GM19467 (cell line): Measurements from ENCODE around the gene SGK1.
A peak's percentile ranks its signal among the peaks of the same experiment; 100 is the strongest.
"Not testable (repeated sequence)": the region's sequence is repeated elsewhere in the genome, so short reads cannot be mapped to it uniquely, and the experiment has no call there.

Experiments
- ATAC-seq: cut with Tn5 transposase; IDR thresholded peaks from one replicate; pipeline ENCODE4 v1.9.1; 2021; ENCODE audit warnings: mild to moderate bottlenecking, moderate library complexity; ENCODE audit not compliant: unreplicated experiment

SGK1 gene

GRCh38 chr6:134193536-134194498 lies 124.1 kb downstream of the SGK1 start:
- ATAC-seq = no peak

DNA sequence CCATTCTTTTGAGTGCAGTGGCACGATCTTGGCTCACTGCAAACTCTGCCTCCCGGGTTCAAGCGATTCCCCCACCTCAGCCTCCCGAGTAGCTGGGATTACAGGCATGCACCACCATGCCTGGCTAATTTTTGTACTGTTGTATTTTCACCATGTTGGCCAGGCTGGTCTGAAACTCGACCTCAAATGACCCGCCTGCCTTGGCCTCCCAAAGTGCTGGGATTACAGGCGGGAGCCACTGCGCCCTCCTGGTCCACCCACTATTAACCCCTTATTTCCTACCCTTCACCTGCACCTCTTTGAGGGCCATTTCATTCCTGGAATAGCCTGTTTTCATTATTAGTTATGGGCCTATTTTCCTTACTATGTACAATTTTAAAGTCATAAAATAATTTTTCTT lies 125.3 kb downstream of the SGK1 start:
- not testable (repeated sequence) for ATAC-seq

DNA sequence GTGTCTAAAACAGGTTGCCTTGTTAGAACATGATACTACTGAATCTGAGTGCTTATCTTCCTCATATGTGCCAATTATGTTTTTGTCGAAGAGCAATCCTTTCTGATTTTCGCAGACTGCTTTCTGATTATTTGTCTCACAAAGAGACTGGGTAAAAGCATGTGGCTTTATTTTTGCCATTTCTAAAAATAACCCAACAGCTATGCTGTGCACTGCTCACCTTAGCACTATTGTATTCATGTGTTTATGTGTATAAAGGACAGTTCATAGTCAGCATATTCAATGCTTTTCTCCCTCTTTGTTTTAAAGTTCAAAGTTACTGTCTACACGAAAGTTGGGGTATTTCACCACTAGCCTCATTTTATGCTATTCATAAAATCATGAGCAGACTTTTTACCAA lies 127.0 kb downstream of the SGK1 start:
- no peak for ATAC-seq

DNA sequence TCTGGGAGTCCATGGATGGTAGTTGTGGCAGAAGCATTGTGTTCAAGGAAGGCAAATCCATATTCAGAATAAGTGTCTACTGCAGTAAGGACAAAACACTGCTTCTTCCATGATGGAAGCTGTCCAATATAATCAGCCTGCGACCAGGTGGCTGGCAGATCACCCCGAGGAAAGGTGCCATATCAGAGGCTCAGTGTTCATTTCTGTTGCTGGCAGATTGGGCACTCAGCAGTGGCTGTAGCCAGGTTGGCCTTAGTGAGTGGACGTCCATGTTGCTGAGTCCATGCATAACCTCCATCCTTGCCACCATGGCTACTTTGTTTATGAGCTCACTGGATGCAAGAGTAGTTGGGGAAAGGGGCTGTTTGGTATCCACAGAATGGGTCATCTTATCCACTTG lies 130.2 kb downstream of the SGK1 start:
- ATAC-seq = no peak

GRCh38 chr6:134187154-134187553 lies 130.8 kb downstream of the SGK1 start:
- no peak for ATAC-seq

GRCh38 chr6:134186355-134186754 lies 131.6 kb downstream of the SGK1 start:
- no peak for ATAC-seq

DNA sequence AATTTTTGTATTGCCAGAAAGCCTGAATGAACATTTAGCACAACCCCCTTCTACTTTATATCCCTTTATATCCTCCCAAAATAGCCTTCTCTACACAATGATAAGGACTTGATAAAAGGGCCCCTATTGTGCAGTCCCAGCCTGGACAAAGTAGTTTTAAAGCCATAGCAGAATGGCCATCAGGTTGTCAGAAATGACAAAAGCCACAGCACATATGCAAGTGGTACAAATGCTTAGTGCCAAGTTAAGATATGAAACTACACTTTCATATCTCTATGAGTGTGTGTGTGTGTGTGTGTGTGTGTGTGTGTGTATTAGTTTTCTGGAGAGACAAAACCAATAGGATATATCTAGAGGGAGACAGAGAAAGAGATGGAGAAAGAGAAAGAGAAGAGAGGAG lies 132.6 kb downstream of the SGK1 start:
- no peak for ATAC-seq

DNA sequence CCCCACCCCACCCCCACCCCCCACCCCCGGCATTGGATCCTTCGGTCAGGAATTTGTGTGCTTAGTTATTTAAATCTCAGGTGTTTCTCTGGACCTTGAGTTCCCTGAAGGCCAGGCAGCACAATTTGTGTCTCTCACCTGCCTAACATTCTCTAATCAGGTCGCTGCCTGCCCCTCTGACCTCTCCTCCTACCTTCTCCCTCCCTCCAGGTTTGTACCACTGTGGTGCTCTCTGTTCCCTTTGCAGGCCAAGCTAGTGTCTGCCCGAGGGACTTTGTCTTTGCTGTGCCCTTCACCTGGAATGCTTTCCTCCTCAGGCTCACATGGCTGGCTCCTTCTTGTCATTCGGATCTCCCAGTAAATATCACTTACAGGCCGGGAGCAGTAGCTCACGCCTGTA lies 134.1 kb downstream of the SGK1 start:
- ATAC-seq = no peak

- ATAC-seq = no peak
Measured at GRCh38 chr6:134182528-134182927, 135.4 kb downstream of the SGK1 start.

DNA sequence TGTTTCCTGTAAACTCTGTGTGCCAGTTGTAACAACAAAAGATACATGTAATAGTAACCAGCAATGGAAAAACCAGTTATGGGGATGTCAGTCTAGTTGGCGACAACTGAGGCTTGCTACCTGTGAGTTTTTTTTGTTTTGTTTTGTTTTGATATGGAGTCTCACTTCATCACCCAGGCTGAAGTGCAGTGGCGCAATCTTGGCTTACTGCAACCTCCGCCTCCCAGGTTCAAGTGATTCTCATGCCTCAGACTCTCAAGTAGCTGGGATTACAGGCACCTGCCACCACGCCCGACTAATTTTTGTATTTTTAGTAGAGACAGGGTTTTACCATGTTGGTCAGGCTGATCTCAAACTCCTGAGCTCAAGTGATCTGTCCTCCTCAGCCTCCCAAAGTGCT lies 136.2 kb downstream of the SGK1 start:
- ATAC-seq = not testable (repeated sequence)

- ATAC-seq = not testable (repeated sequence)
Measured at GRCh38 chr6:134181251-134181650, 136.7 kb downstream of the SGK1 start.

- ATAC-seq = not testable (repeated sequence)
Measured at GRCh38 chr6:134180540-134180939, 137.4 kb downstream of the SGK1 start.

GRCh38 chr6:134178161-134179044 lies 139.5 kb downstream of the SGK1 start:
- ATAC-seq = no peak

DNA sequence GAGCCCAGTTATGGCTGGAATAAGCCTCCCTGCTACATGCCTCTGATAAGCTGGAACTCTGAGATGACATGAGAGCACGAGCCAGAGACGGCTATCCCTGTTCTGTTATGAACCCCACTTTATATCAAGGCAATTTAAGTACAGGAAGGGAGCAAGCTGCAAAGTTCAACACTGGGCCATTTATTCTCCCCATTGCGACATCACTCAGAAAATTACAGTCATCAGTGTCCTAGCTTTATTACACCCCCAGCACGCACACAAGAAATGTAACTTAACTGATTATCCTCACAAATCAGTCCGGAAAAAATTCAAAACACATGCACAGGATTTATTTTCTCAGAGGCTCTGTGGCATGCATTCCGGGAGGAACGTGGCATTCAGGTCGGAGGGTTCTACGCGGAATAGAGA lies 140.2 kb downstream of the SGK1 start:
- no peak for ATAC-seq

DNA sequence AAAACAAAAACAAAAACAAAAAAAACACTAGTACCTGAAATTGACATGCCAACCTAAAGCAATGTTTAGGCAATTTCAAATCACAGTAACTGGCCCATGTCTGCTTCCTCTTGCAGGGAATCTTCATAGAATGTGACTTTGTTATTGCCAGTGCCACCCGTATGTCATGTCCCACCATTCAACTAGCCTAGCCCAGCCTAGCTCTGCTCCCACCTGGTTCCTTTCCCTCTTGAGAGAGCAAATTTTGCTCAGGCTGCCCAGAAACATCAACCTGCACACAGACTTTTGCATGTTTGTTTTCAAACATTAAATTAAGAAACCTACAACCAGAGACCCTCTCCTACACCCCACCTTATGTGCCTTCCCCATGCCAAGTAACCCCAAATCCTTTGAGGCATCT lies 140.7 kb downstream of the SGK1 start:
- no peak for ATAC-seq

- no peak for ATAC-seq
Measured at GRCh38 chr6:134176264-134176975, 141.5 kb downstream of the SGK1 start.

- ATAC-seq = peak; percentile 11
Measured at GRCh38 chr6:134175532-134176263, 142.2 kb downstream of the SGK1 start.

GRCh38 chr6:134174672-134175531 lies 143.0 kb downstream of the SGK1 start:
- ATAC-seq = peak; percentile 69

- no peak for ATAC-seq
Measured at GRCh38 chr6:134173936-134174671, 143.8 kb downstream of the SGK1 start.
